ENCODE data around the gene GSE1.

GSE1 gene

GRCh38 chr16:85616607-85617321, 3.6 kb downstream of the GSE1 start:
- DNase-seq (ENCODE audit: low read depth in 3 of 3) = no peak

GRCh38 chr16:85617948-85618347, 4.8 kb downstream of the GSE1 start:
- DNase-seq (ENCODE audit: low read depth in 3 of 3) = no peak

- DNase-seq (ENCODE audit: low read depth in 3 of 3) = no peak
Measured at GRCh38 chr16:85618521-85618920, 5.4 kb downstream of the GSE1 start.

- DNase-seq (ENCODE audit: low read depth in 3 of 3) = no peak
Measured at GRCh38 chr16:85619101-85619891, 6.2 kb downstream of the GSE1 start.

- DNase-seq (ENCODE audit: low read depth in 3 of 3) = no peak
Measured at GRCh38 chr16:85620374-85620773, 7.3 kb downstream of the GSE1 start.

- no peak for DNase-seq (ENCODE audit: low read depth in 3 of 3)
Measured at GRCh38 chr16:85621698-85622428, 8.7 kb downstream of the GSE1 start.

GRCh38 chr16:85622683-85623082, 9.6 kb downstream of the GSE1 start:
- no peak for DNase-seq (ENCODE audit: low read depth in 3 of 3)

- no peak for DNase-seq (ENCODE audit: low read depth in 3 of 3)
Measured at GRCh38 chr16:85623250-85623649, 10.1 kb downstream of the GSE1 start.

GRCh38 chr16:85623997-85624601, 11.0 kb downstream of the GSE1 start:
- DNase-seq (ENCODE audit: low read depth in 3 of 3) = no peak

GRCh38 chr16:85624646-85625045, 11.5 kb downstream of the GSE1 start:
- no peak for DNase-seq (ENCODE audit: low read depth in 3 of 3)

GRCh38 chr16:85625053-85625452, 11.9 kb downstream of the GSE1 start:
- no peak for DNase-seq (ENCODE audit: low read depth in 3 of 3)

- no peak for DNase-seq (ENCODE audit: low read depth in 3 of 3)
Measured at GRCh38 chr16:85625485-85626117, 12.5 kb downstream of the GSE1 start.

GRCh38 chr16:85626191-85626981, 13.3 kb downstream of the GSE1 start:
- no peak for DNase-seq (ENCODE audit: low read depth in 3 of 3)

- DNase-seq (ENCODE audit: low read depth in 3 of 3) = no peak
Measured at GRCh38 chr16:85627089-85627488, 14.0 kb downstream of the GSE1 start.

- no peak for DNase-seq (ENCODE audit: low read depth in 3 of 3)
Measured at GRCh38 chr16:85627526-85628264, 14.6 kb downstream of the GSE1 start.

GRCh38 chr16:85628265-85628556, 15.1 kb downstream of the GSE1 start:
- DNase-seq (ENCODE audit: low read depth in 3 of 3) = no peak

GRCh38 chr16:85628645-85629044, 15.5 kb downstream of the GSE1 start:
- DNase-seq (ENCODE audit: low read depth in 3 of 3) = no peak

GRCh38 chr16:85629326-85629725, 16.2 kb downstream of the GSE1 start:
- no peak for DNase-seq (ENCODE audit: low read depth in 3 of 3)

GRCh38 chr16:85629853-85630252, 16.7 kb downstream of the GSE1 start:
- DNase-seq (ENCODE audit: low read depth in 3 of 3) = no peak

GRCh38 chr16:85631230-85631629, 18.1 kb downstream of the GSE1 start:
- DNase-seq (ENCODE audit: low read depth in 3 of 3) = no peak
